ENCODE results near the gene FXYD3. TPM values are rescaled to one million over a fixed set of nuclear protein-coding genes. Genes with fewer than 3 reads are reported as not detected.

Gene FXYD3
- total RNA-seq, 2 donors from 2014 or later: not detected

GRCh38 chr19:35133826-35134225 lies 18.2 kb downstream of the FXYD3 start:
- H3K4me3 Mint-ChIP-seq: no peak overlapping the region
- peaks cover 5% of the 10 kb centered on the region for H3K4me1 Mint-ChIP-seq
- H3K9me3 Mint-ChIP-seq: peaks cover 8% of the 10 kb centered on the region
- no peaks in the 10 kb centered on the region for H3K36me3 Mint-ChIP-seq (ENCODE audit: low read depth)
- no peaks in the 10 kb centered on the region for H3K27me3 Mint-ChIP-seq
- H3K27ac Mint-ChIP-seq: no peak overlapping the region
- no peak for ATAC-seq (replicated peaks)

GRCh38 chr19:35134601-35135242 lies 19.1 kb downstream of the FXYD3 start, which contains the start of gene LGI4:
LGI4 (minus strand) TSS chr19:35135059; CDS start chr19:35134680, 379 bp downstream.
- no peak within 1 kb of the TSS for H3K4me3 Mint-ChIP-seq
- H3K27ac Mint-ChIP-seq: no peak within 1 kb of the TSS
- H3K27me3 Mint-ChIP-seq: no peaks in the 10 kb centered on the region
- peaks cover 8% of the 10 kb centered on the region for H3K9me3 Mint-ChIP-seq
- H3K36me3 Mint-ChIP-seq (ENCODE audit: low read depth): no peaks in the 10 kb centered on the region
- H3K4me1 Mint-ChIP-seq: peaks cover 5% of the 10 kb centered on the region
- no peak for ATAC-seq (replicated peaks)

GRCh38 chr19:35135389-35135909 lies 19.8 kb downstream of the FXYD3 start:
- Mint-ChIP-seq H3K4me1 (peaks cover 5% of the 10 kb centered on the region), H3K27ac (no peak overlapping the region), H3K4me3 (no peak overlapping the region), H3K36me3 (ENCODE audit: low read depth) (no peaks in the 10 kb centered on the region), H3K9me3 (peaks cover 8% of the 10 kb centered on the region), H3K27me3 (no peaks in the 10 kb centered on the region)
- ATAC-seq (replicated peaks): peak; percentile 93

GRCh38 chr19:35136231-35136630 lies 20.6 kb downstream of the FXYD3 start:
- Mint-ChIP-seq H3K36me3 (ENCODE audit: low read depth) (no peaks in the 10 kb centered on the region), H3K27me3 (no peaks in the 10 kb centered on the region), H3K27ac (no peak overlapping the region), H3K4me3 (no peak overlapping the region), H3K9me3 (peaks cover 8% of the 10 kb centered on the region), H3K4me1 (peaks cover 13% of the 10 kb centered on the region)
- ATAC-seq (replicated peaks): no peak

- no peak for ATAC-seq (replicated peaks)
- Mint-ChIP-seq H3K36me3 (ENCODE audit: low read depth) (no peaks in the 10 kb centered on the region), H3K9me3 (peaks cover 8% of the 10 kb centered on the region), H3K27ac (no peak overlapping the region), H3K4me3 (no peak overlapping the region), H3K4me1 (peaks cover 17% of the 10 kb centered on the region), H3K27me3 (no peaks in the 10 kb centered on the region)
Measured at GRCh38 chr19:35136977-35137702, 21.5 kb downstream of the FXYD3 start.

- H3K9me3 Mint-ChIP-seq: no peaks in the 10 kb centered on the region
- ATAC-seq (replicated peaks): no peak
- no peaks in the 10 kb centered on the region for H3K27me3 Mint-ChIP-seq
- H3K4me3 Mint-ChIP-seq: no peak within 1 kb of the TSS
- H3K36me3 Mint-ChIP-seq (ENCODE audit: low read depth): no peaks in the 10 kb centered on the region
- H3K4me1 Mint-ChIP-seq: peaks cover 17% of the 10 kb centered on the region
- H3K27ac Mint-ChIP-seq: no peak within 1 kb of the TSS
Measured at GRCh38 chr19:35138305-35138892, 22.8 kb downstream of the FXYD3 start, which contains the start of gene FXYD1. FXYD1 (plus strand) TSS chr19:35138824; CDS start chr19:35140080, 1,256 bp downstream.

- ATAC-seq (replicated peaks): no peak
- peak overlapping the region; percentile 90 for H3K4me3 Mint-ChIP-seq
- no peaks in the 10 kb centered on the region for H3K9me3 Mint-ChIP-seq
- no peaks in the 10 kb centered on the region for H3K36me3 Mint-ChIP-seq (ENCODE audit: low read depth)
- peaks cover 22% of the 10 kb centered on the region for H3K4me1 Mint-ChIP-seq
- no peaks in the 10 kb centered on the region for H3K27me3 Mint-ChIP-seq
- H3K27ac Mint-ChIP-seq: peak overlapping the region; percentile 51
Measured at GRCh38 chr19:35140207-35140961, 24.8 kb downstream of the FXYD3 start.

GRCh38 chr19:35140962-35141836 lies 25.6 kb downstream of the FXYD3 start:
- Mint-ChIP-seq H3K36me3 (ENCODE audit: low read depth) (no peaks in the 10 kb centered on the region), H3K9me3 (no peaks in the 10 kb centered on the region), H3K27ac (peak overlapping the region; percentile 51), H3K4me1 (peaks cover 22% of the 10 kb centered on the region), H3K4me3 (peak overlapping the region; percentile 90), H3K27me3 (no peaks in the 10 kb centered on the region)
- peak; percentile 90 for ATAC-seq (replicated peaks)

GRCh38 chr19:35141837-35142605 lies 26.4 kb downstream of the FXYD3 start:
- H3K27ac Mint-ChIP-seq: peak overlapping the region; percentile 51
- H3K4me1 Mint-ChIP-seq: peaks cover 22% of the 10 kb centered on the region
- no peak for ATAC-seq (replicated peaks)
- no peaks in the 10 kb centered on the region for H3K9me3 Mint-ChIP-seq
- H3K27me3 Mint-ChIP-seq: no peaks in the 10 kb centered on the region
- peak overlapping the region; percentile 90 for H3K4me3 Mint-ChIP-seq
- no peaks in the 10 kb centered on the region for H3K36me3 Mint-ChIP-seq (ENCODE audit: low read depth)

- no peaks in the 10 kb centered on the region for H3K9me3 Mint-ChIP-seq
- peaks cover 22% of the 10 kb centered on the region for H3K4me1 Mint-ChIP-seq
- H3K4me3 Mint-ChIP-seq: peak overlapping the region; percentile 90
Measured at GRCh38 chr19:35142606-35143230, 27.1 kb downstream of the FXYD3 start.

GRCh38 chr19:35143231-35143715 lies 27.6 kb downstream of the FXYD3 start, which contains the start of gene FXYD7:
FXYD7 (plus strand) TSS chr19:35143255; CDS start chr19:35143334, 79 bp downstream.
- H3K27ac Mint-ChIP-seq: peak within 1 kb of the TSS; percentile 5
- no peak for ATAC-seq (replicated peaks)
- no peaks in the 10 kb centered on the region for H3K9me3 Mint-ChIP-seq
- no peaks in the 10 kb centered on the region for H3K36me3 Mint-ChIP-seq (ENCODE audit: low read depth)
- peak within 1 kb of the TSS; percentile 90 for H3K4me3 Mint-ChIP-seq
- peaks cover 22% of the 10 kb centered on the region for H3K4me1 Mint-ChIP-seq
- H3K27me3 Mint-ChIP-seq: no peaks in the 10 kb centered on the region

More at GRCh38 chr19:35142606-35143230, 27.1 kb downstream of the FXYD3 start:
- Mint-ChIP-seq H3K36me3 (ENCODE audit: low read depth) (no peaks in the 10 kb centered on the region), H3K27ac (no peak overlapping the region), H3K27me3 (no peaks in the 10 kb centered on the region)
- ATAC-seq (replicated peaks): no peak

GRCh38 chr19:35143818-35144217 lies 28.2 kb downstream of the FXYD3 start:
- Mint-ChIP-seq H3K27me3 (no peaks in the 10 kb centered on the region), H3K4me3 (no peak overlapping the region), H3K4me1 (peaks cover 22% of the 10 kb centered on the region), H3K9me3 (no peaks in the 10 kb centered on the region), H3K36me3 (ENCODE audit: low read depth) (no peaks in the 10 kb centered on the region), H3K27ac (peak overlapping the region; percentile 5)
- no peak for ATAC-seq (replicated peaks)

Data from activated T-helper 17 cell treated with anti-CD3 and anti-CD28 coated beads, Interleukin-2, amount 50 U/mL, for 72 hours (primary cell).